ENCODE measurements around the gene GREB1. TPM values are rescaled to one million over a fixed set of nuclear protein-coding genes. Genes with fewer than 3 reads are reported as not detected.

Gene GREB1
- total and polyA plus RNA-seq, 2 of the 13 experiments (the other 11 are each of a cell fraction or from before 2014, with no cell fraction given): 31.3 to 61.2 TPM

- TF ChIP-seq PRDM10 (CRISPR knock-in tag; IDR thresholded peaks at IDR 0.05; ENCODE audit: low read depth): peak; percentile 79
- TF ChIP-seq ZNF576 (CRISPR knock-in tag; IDR thresholded peaks at IDR 0.05): no peak
- TF ChIP-seq ZNF605 (CRISPR knock-in tag; IDR thresholded peaks at IDR 0.05): peak; percentile 94
- no peak for TF ChIP-seq MLLT10 (CRISPR knock-in tag; IDR thresholded peaks at IDR 0.05)
- peak; percentile 23; the same call in 1 of the 2 replicates for TF ChIP-seq KLF6 (CRISPR knock-in tag; IDR thresholded peaks at IDR 0.05)
- 0 out of 2 replicates have a peak, but pooled peaks have one; percentile 49 for TF ChIP-seq KDM3A (CRISPR knock-in tag; IDR thresholded peaks at IDR 0.05; ENCODE audit: low read depth)
- TF ChIP-seq ARNT2 (CRISPR knock-in tag; IDR thresholded peaks at IDR 0.05; ENCODE audit: low read depth): peak; percentile 77; the same call in 1 of the 2 replicates
- no peak for TF ChIP-seq CREB3 (CRISPR knock-in tag; IDR thresholded peaks at IDR 0.05)
- no peak for TF ChIP-seq ZUFSP (CRISPR knock-in tag; IDR thresholded peaks at IDR 0.05; ENCODE audit: borderline replicate concordance)
- TF ChIP-seq ZNF550 (CRISPR knock-in tag; IDR thresholded peaks at IDR 0.05; ENCODE audit: borderline replicate concordance): no peak
- no peak for TF ChIP-seq ZNF275 (CRISPR knock-in tag; IDR thresholded peaks at IDR 0.05; ENCODE audit: borderline replicate concordance)
- TF ChIP-seq GZF1 (CRISPR knock-in tag; IDR thresholded peaks at IDR 0.05): peak; percentile 86; the same call in 1 of the 2 replicates
- peak; percentile 60; the same call in 1 of the 2 replicates for TF ChIP-seq MLX (CRISPR knock-in tag; IDR thresholded peaks at IDR 0.05)
- peak; percentile 86 for TF ChIP-seq CREM (IDR thresholded peaks at IDR 0.05)
- no peak for TF ChIP-seq CREM (CRISPR knock-in tag; IDR thresholded peaks at IDR 0.05)
- TF ChIP-seq ZNF138 (CRISPR knock-in tag; IDR thresholded peaks at IDR 0.05; ENCODE audit: low read depth): 0 out of 2 replicates have a peak, but pooled peaks have one; percentile 11
- no peak for TF ChIP-seq SETDB1 (CRISPR knock-in tag; IDR thresholded peaks at IDR 0.05; ENCODE audit: borderline replicate concordance)
- no peak for TF ChIP-seq CAMTA2 (CRISPR knock-in tag; IDR thresholded peaks at IDR 0.05; ENCODE audit: borderline replicate concordance)
- TF ChIP-seq NR0B2 (CRISPR knock-in tag; IDR thresholded peaks at IDR 0.05): no peak
Measured at GRCh38 chr2:11505652-11506610, 27.9 kb upstream of the GREB1 start (continued).

All from HepG2 (cell line).